Measurements from ENCODE around the gene GARS1.
A peak's percentile ranks its signal among the peaks of the same experiment; 100 is the strongest.
"Not testable (repeated sequence)": the region's sequence is repeated elsewhere in the genome, so short reads cannot be mapped to it uniquely, and the experiment has no call there.

GARS1 gene

GRCh38 chr7:30572212-30572841, 22.4 kb upstream of the GARS1 start:
- no peak for DNase-seq

GRCh38 chr7:30575910-30576309, 18.8 kb upstream of the GARS1 start:
- DNase-seq, result no peak

- no peak for DNase-seq
Observed at GRCh38 chr7:30583181-30583580, 11.5 kb upstream of the GARS1 start.

GRCh38 chr7:30584415-30584814, 10.3 kb upstream of the GARS1 start:
- DNase-seq, result no peak

GRCh38 chr7:30584965-30585364, 9.7 kb upstream of the GARS1 start:
- DNase-seq, result no peak

GRCh38 chr7:30585675-30586074, 9.0 kb upstream of the GARS1 start:
- no peak for DNase-seq

GRCh38 chr7:30587547-30587946, 7.1 kb upstream of the GARS1 start:
- DNase-seq, result not testable (repeated sequence)

GRCh38 chr7:30589111-30589510, 5.6 kb upstream of the GARS1 start:
- DNase-seq, result no peak

GRCh38 chr7:30594048-30594539, 584 bp upstream of the GARS1 start:
- peak in 26 of 56 donors; percentile 1 to 67 (median 34) for DNase-seq

- DNase-seq, result peak in 1 of 56 donors; percentile 21
Observed at GRCh38 chr7:30595436-30596013, 847 bp downstream of the GARS1 start.

- no peak for DNase-seq
Observed at GRCh38 chr7:30596014-30596641, 1.4 kb downstream of the GARS1 start.

GRCh38 chr7:30596721-30597120, 2.0 kb downstream of the GARS1 start:
- DNase-seq, result no peak

- no peak for DNase-seq
Observed at GRCh38 chr7:30598121-30598876, 3.6 kb downstream of the GARS1 start.

- DNase-seq, result no peak
Observed at GRCh38 chr7:30604901-30605300, 10.2 kb downstream of the GARS1 start.

GRCh38 chr7:30605832-30606231, 11.2 kb downstream of the GARS1 start:
- DNase-seq, result no peak

GRCh38 chr7:30612658-30613265, 18.1 kb downstream of the GARS1 start:
- no peak for DNase-seq

- no peak for DNase-seq
Observed at GRCh38 chr7:30613366-30614325, 19.0 kb downstream of the GARS1 start.

- DNase-seq, result no peak
Observed at GRCh38 chr7:30616318-30616717, 21.6 kb downstream of the GARS1 start.

- DNase-seq, result no peak
Observed at GRCh38 chr7:30617359-30617758, 22.7 kb downstream of the GARS1 start.

- DNase-seq, result no peak
Observed at GRCh38 chr7:30618080-30618676, 23.5 kb downstream of the GARS1 start.

Measured in nucleus accumbens (tissue), 56 donors.